Vagina (tissue), 2 donors: ENCODE measurements around the gene SYNRG. TPM values are rescaled to one million over a fixed set of nuclear protein-coding genes. Genes with fewer than 3 reads are reported as not detected.
"Not testable (repeated sequence)": the region's sequence is repeated elsewhere in the genome, so short reads cannot be mapped to it uniquely, and the experiment has no call there.

ENCODE experiments used
- DNase-seq, 2 donors: peaks; one replicate each; pipeline ENCODE4 v3.0.0-alpha.2; 2017; ENCODE audit errors: extremely low spot score in 2 of 2
- H3K27ac ChIP-seq: fragments of 200-600 bp; sonication (generic); one replicate; pipeline ENCODE4 v1.5.1; 2019
- H3K27me3 ChIP-seq: fragments of 200-600 bp; sonication (generic); one replicate; pipeline ENCODE4 v1.5.1; 2019
- H3K36me3 ChIP-seq, 2 donors: fragments of 200-600 bp; sonication (generic); one replicate each; pipeline ENCODE4 v1.5.1; 2017 to 2019
- H3K4me1 ChIP-seq: fragments of 200-600 bp; sonication (generic); one replicate; pipeline ENCODE4 v1.5.1; 2019
- H3K4me3 ChIP-seq, 2 donors: fragments of 200-600 bp; sonication (generic); 1 replicate in 1 of 2; 2 replicates in 1 of 2; pipeline ENCODE4 v1.5.1; 2016 to 2019
- H3K9me3 ChIP-seq: fragments of 200-600 bp; sonication (generic); one replicate; pipeline ENCODE4 v1.5.1; 2019
- CTCF ChIP-seq, 3 experiments: fragments of 450-650 bp in 2 of 3; fragments of 200-600 bp in 1 of 3; sonication (generic) in 1 of 3; IDR thresholded peaks; one replicate each; pipeline ENCODE4 v1.5.1; 2017 to 2019; ENCODE audit warnings: antibody characterized with exemption in 3 of 3, mild to moderate bottlenecking in 2 of 3, moderate library complexity in 2 of 3
- POLR2A ChIP-seq, 2 donors: fragments of 450-650 bp; IDR thresholded peaks; one replicate each; pipeline ENCODE4 v1.6.1; 2017; ENCODE audit warnings: antibody characterized with exemption in 2 of 2, mild to moderate bottlenecking in 2 of 2, moderate library complexity in 2 of 2
- POLR2AphosphoS5 ChIP-seq, 2 donors: sonication (generic); formaldehyde crosslinking; IDR thresholded peaks; one replicate each; pipeline ENCODE4 v1.9.0; 2017; ENCODE audit warnings: antibody characterized with exemption in 2 of 2, mild to moderate bottlenecking in 2 of 2, low read depth in 1 of 2; ENCODE audit not compliant: insufficient read depth in 1 of 2
- intact Hi-C: fragments of 100-400 bp; cut with DNase I; formaldehyde crosslinking; loops from one replicate; pipeline ENCODE4 v1.15.1; 2023
- total RNA-seq: library from RNA; depleted of rRNA; stranded (reverse); fragments of >200 nt; gene quantifications from one replicate; pipeline ENCODE4 v1.2.3, GENCODE V29; 2016

The SYNRG gene
- total RNA-seq, 1 donor from 2014 or later: 42.2 TPM

- Histone ChIP-seq H3K4me1 (peaks cover 26% of the 10 kb centered on the region), H3K36me3 (peaks cover 0 to 10% of the 10 kb centered on the region in 2 donors)
- intact Hi-C loops: no loop called here
Measured at GRCh38 chr17:37640015-37640414, 30.8 kb upstream of the SYNRG start.

GRCh38 chr17:37637956-37638355 lies 28.7 kb upstream of the SYNRG start:
- no peaks in the 10 kb centered on the region for H3K27me3 ChIP-seq
- peaks cover 26% of the 10 kb centered on the region for H3K4me1 ChIP-seq
- no peak overlapping the region for H3K4me3 ChIP-seq
- H3K27ac ChIP-seq: no peak overlapping the region
- peaks cover 0 to 16% of the 10 kb centered on the region in 2 donors for H3K36me3 ChIP-seq
- intact Hi-C loops: no loop called here
- DNase-seq: no peak
- no peaks in the 10 kb centered on the region for H3K9me3 ChIP-seq
- TF ChIP-seq CTCF (IDR thresholded peaks at IDR 0.05) (no peak), POLR2AphosphoS5 (IDR thresholded peaks at IDR 0.05; ENCODE audit: insufficient read depth in 1 of 2, low read depth in 1 of 2) (no peak), POLR2A (IDR thresholded peaks at IDR 0.05) (no peak)

More at GRCh38 chr17:37640015-37640414, 30.8 kb upstream of the SYNRG start:
- TF ChIP-seq POLR2AphosphoS5 (IDR thresholded peaks at IDR 0.05; ENCODE audit: insufficient read depth in 1 of 2, low read depth in 1 of 2): no peak
- no peak for TF ChIP-seq POLR2A (IDR thresholded peaks at IDR 0.05)
- TF ChIP-seq CTCF (IDR thresholded peaks at IDR 0.05): no peak
- H3K27ac ChIP-seq: no peak overlapping the region
- no peaks in the 10 kb centered on the region for H3K27me3 ChIP-seq
- no peak overlapping the region for H3K4me3 ChIP-seq
- no peaks in the 10 kb centered on the region for H3K9me3 ChIP-seq
- no peak for DNase-seq

- H3K27me3 ChIP-seq, DNase-seq, H3K4me1 ChIP-seq, intact Hi-C loops, H3K4me3 ChIP-seq, H3K9me3 ChIP-seq, H3K27ac ChIP-seq: not testable (repeated sequence)
- H3K36me3 ChIP-seq: peaks cover 0 to 55% of the 10 kb centered on the region in 2 donors
Measured at GRCh38 chr17:37616430-37616829, 7.2 kb upstream of the SYNRG start.

- TF ChIP-seq CTCF (IDR thresholded peaks at IDR 0.05): no peak
- TF ChIP-seq POLR2AphosphoS5 (IDR thresholded peaks at IDR 0.05; ENCODE audit: insufficient read depth in 1 of 2, low read depth in 1 of 2): no peak
- TF ChIP-seq POLR2A (IDR thresholded peaks at IDR 0.05): no peak
- H3K36me3 ChIP-seq: peaks cover 0 to 40% of the 10 kb centered on the region in 2 donors
- H3K27ac ChIP-seq: no peak overlapping the region
- peaks cover 3% of the 10 kb centered on the region for H3K4me1 ChIP-seq
- H3K27me3 ChIP-seq: no peaks in the 10 kb centered on the region
- DNase-seq: no peak
- intact Hi-C loops: no loop called here
- H3K9me3 ChIP-seq: no peaks in the 10 kb centered on the region
- H3K4me3 ChIP-seq: no peak overlapping the region
Measured at GRCh38 chr17:37614823-37615222, 5.6 kb upstream of the SYNRG start.

- no peak for DNase-seq
- H3K9me3 ChIP-seq: no peaks in the 10 kb centered on the region
- H3K27ac ChIP-seq: no peak overlapping the region
- H3K4me3 ChIP-seq: no peak overlapping the region
- TF ChIP-seq POLR2AphosphoS5 (IDR thresholded peaks at IDR 0.05; ENCODE audit: insufficient read depth in 1 of 2, low read depth in 1 of 2): no peak
- no peak for TF ChIP-seq POLR2A (IDR thresholded peaks at IDR 0.05)
- TF ChIP-seq CTCF (IDR thresholded peaks at IDR 0.05): no peak
- H3K36me3 ChIP-seq: peaks cover 0 to 37% of the 10 kb centered on the region in 2 donors
- peaks cover 6% of the 10 kb centered on the region for H3K4me1 ChIP-seq
- intact Hi-C loops: no loop called here
- no peaks in the 10 kb centered on the region for H3K27me3 ChIP-seq
Measured at GRCh38 chr17:37614391-37614790, 5.2 kb upstream of the SYNRG start.
